ACHN (cell line): Measurements from ENCODE around the gene ADGRG4.

Source experiments
- DNase-seq: peaks from one replicate; pipeline ENCODE4 v3.0.0-alpha.2; 2015
- in situ Hi-C: cut with HindIII; loops from 2 replicates; pipeline ENCODE4 v1.10.0; 2017; ENCODE audit warnings: low sequenced_read_pairs, low pct_ligation_motif_present, low pct_unique_long_range_greater_than_20kb

Gene ADGRG4

DNA sequence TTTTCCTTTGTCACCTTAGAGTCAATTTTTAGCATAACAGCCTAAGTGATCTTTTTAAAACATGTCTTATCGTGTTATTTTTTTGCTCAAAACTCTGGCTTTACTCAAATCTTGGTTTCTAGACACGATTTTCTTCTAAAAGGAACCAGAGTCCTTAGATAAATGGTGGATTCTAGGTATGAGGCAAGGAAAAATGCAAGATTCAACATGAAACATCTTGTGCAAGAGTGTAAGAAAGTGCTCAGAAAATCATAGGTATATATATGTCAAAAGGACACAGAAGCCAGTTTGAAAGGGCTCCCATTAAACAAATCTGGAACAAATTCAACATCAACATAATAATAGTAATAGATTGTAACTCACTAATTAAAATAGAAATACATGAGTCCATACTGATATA lies 8.1 kb upstream of the ADGRG4 start:
- in situ Hi-C loops, result no loop called here
- no peak for DNase-seq

DNA sequence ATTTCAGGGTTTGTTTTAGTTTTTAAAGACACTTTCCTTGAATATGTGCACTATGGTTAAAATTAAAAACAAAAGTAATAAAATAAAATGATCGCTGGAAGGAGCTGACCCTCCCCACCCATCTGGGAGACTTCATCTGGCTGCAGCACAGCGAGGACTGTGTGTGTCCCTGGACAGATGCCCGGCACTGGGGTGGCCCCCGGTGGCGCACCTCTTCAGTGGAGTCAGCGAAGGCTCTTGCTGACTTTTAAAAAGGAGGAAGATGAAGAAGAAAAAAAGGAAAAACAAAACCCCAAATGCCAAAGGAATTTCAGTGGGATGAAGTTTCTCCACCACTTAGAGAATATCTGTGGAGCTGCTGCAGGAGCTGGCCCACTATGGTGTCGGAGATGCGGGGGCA lies 5.4 kb upstream of the ADGRG4 start:
- in situ Hi-C loops, result no loop called here
- no peak for DNase-seq

DNA sequence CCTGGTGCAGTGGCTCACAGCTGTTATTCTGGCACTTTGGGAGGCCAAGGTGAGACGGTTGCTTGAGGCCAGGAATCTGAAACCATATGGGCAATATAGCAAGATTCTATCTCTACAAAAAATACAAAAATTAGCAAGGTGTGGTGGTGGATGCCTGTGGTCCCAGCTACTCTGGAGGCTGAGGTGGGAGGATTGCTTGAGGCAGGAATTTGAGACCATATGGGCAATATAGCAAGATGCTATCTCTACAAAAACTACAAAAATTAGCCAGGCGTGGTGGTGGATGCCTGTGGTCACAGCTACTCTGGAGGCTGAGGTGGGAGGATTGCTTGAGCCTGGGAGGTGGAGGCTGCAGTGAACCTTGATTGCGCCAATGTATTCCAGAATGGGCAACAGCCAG lies 2.3 kb downstream of the ADGRG4 start:
- in situ Hi-C loops, result no loop called here
- no peak for DNase-seq

DNA sequence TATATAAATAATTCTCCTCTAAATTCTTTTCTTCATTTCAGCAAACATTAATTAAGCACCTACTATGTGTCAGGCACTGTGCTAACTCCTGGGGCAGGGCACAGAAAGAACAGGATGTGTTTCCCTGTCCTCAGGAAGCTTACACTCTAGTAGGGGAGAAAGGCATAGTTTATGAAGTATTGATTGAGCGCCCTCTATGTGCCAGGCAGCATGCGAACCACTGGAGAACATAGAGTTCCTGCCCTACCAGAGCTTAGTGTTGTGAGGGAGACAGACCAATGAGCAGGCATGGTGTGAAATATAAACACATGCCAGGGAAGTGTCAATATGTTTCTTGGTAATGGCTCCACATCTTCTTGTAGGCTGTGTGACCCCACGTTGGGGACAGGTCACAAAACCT lies 3.7 kb downstream of the ADGRG4 start:
- in situ Hi-C loops, result no loop called here
- no peak for DNase-seq

DNA sequence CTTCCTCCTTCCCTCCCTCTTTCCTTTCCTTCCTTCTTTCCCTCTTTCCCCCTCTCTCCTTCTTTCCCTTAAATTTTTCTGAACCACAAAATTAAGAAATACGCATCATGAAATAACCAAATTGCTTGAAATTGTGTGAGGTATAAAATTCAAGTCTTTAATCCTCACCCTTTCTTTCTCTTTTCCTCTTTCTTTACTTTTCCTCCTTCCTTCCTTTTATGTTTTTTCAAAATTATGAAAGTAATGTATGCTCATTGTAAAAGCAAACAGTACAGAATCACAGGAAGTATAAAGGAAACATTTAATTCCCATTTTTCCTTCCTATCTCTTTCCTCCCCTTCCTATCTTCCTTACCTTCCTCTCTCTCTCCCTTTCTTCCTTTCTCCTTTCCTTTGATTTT lies 5.4 kb downstream of the ADGRG4 start:
- no peak for DNase-seq
- in situ Hi-C loops, result no loop called here

DNA sequence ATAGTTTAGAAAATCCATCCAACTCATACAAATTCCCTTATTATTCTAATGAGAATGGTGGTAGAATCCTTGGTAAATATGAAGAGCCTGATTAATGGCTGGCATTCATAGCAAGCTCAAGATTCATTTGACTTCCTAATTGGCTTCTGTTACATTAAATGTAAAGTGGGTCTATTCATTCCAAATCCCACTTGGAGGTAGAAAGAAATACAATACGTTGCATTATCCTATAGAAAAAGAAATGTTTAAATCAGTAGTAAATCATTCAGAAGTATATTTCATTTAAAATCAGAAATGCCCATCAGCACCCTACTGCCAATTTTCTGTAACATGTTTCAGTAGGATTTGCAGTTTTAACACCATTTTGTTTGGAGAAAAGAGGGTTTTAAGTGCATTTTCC lies 6.7 kb downstream of the ADGRG4 start:
- in situ Hi-C loops, result no loop called here
- no peak for DNase-seq

DNA sequence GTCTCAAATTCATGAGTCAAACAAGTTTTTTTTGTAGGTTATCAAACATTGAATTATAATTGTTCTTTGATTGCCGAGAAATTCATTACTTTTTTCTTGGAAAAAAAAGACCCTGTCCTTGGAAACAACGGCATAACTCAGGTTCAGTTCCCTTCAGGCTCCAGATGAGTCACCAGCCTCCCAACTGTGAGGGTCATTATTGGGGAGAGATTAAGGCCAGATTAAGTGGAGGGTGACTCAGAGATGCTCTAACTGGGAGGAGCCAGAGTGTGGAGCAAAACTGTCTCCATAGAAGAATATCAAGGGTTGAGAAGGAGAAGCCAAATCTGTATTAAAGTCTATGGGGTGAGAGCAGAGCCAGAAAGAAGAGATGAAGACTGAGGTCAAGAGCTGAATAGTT lies 9.6 kb downstream of the ADGRG4 start:
- in situ Hi-C loops, result no loop called here

DNA sequence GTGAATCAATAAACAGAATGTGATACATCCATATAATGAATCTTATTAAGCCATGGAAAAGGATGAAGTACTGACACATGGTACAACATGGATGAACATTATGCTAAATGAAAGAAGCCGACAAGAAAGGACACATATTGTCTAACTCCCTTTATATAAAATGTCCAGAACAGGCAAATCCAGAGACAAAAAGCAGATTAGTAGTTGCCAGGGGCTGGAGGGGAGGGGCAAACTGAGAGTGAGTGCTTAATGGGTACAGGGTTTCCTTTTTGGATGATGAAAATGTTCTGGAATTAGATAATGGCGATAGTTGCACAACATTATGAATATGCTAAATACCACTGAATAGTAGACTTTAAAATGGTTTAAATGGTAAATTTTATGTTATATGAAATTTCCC lies 17.4 kb downstream of the ADGRG4 start:
- in situ Hi-C loops, result no loop called here
- no peak for DNase-seq

More for the DNA sequence above, 9.6 kb downstream of the ADGRG4 start:
- no peak for DNase-seq

DNA sequence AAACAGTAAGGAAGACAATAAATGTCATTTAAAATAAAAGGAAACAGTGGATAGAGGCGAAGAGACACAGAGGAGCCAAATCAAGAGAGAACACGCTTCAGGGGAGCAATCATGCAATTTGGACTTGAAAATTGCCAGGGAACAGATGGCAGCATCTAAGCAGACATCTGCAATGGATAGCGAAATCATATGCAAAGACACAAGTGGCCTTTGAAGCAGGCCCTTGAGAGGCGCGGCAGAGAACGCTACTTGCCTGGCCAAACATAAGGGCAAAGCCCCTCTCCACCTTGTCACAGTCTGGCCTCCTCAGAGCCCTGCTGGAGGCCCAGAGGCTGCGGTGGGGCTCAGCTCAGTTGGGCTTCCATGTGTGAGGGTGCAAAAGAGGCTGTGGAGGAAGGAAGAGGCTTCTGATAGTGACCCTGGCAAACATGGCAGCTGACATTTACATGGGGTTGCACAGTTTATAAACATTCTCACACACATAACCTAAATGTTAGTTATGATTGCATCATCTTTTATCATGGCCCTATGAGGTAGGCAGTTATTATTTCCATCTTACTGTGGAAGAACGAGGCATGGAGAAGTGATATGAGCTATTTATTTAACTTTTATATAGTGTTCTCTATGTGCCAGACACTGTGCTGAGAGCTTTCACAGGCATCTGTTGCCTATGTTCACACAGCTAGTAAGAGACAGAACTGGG lies 18.3 kb downstream of the ADGRG4 start:
- DNase-seq, result no peak
- in situ Hi-C loops, result no loop called here

DNA sequence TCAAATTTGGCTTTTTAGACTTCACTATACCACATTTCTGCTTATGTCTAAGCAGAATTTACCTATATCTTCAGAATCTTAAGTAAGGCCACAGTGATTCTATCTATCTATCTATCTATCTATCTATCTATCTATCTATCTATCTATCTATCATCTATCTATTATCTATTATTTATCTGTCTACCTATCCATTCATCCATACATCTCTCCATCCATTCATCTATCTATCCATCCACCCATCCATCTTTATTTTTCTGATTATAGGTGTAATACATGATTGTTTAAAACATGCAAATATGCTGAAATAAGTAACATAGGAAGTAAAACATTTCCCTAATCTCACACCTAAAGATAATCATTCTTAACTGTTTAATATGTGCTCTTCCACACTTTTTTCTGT lies 18.8 kb downstream of the ADGRG4 start:
- DNase-seq, result no peak
- in situ Hi-C loops, result no loop called here

DNA sequence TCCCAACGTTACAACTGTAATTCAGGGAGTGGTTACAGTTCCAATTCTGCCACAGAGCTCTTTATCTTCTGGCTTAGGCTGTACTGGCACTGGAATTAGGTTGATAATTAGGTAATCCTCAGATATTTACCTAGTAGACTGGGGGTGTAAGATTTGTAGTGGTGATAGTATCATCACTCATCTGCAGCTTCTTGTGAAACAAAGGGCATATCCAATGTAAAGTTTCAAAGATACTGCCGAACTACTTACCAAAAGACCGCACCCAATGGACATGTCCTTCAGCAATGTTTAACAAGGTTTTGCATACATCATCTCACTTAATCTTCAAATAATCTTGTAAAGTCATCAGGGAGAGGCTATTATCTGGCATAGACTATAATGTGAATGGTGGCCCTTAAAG lies 20.8 kb downstream of the ADGRG4 start:
- in situ Hi-C loops, result no loop called here
- no peak for DNase-seq

DNA sequence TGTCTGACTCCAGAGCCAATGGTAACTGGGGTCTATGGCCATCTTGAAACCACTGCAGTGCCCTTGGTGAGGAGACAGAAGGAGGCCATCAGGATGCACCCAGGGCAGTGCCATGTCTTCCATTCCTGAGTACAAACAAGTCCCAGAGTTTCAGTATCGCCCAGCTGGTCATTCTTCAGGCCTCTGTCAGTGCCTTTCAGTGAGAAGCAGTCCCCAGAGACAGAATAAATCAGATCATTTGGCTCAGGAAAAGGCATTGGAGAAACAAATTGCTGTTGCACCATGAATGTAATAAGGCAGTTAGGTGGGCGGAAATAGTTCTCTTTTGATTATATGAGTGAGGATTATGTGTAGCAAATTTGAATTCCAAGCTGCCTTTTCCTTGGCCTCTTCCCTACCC lies 21.3 kb downstream of the ADGRG4 start:
- in situ Hi-C loops, result no loop called here
- no peak for DNase-seq

DNA sequence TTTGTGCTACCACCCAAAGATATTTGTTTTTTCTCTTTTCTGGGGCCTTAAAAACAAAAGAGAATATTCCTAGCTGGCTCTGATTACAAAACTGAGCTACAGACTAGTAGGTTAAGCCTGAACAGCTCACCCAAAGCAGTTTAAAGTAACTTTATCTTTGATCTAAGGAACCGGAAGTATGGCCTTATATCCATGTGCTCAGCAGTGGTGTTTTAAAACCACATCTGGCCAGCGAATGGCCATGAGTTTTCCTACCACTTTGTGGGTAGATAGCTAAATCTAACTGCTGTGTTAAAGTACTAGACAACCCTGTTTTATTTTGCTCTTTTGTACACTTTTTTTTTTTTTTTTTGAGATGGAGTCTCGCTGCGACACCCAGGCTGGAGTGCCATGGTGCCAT lies 24.6 kb downstream of the ADGRG4 start:
- DNase-seq, result no peak
- in situ Hi-C loops, result no loop called here

DNA sequence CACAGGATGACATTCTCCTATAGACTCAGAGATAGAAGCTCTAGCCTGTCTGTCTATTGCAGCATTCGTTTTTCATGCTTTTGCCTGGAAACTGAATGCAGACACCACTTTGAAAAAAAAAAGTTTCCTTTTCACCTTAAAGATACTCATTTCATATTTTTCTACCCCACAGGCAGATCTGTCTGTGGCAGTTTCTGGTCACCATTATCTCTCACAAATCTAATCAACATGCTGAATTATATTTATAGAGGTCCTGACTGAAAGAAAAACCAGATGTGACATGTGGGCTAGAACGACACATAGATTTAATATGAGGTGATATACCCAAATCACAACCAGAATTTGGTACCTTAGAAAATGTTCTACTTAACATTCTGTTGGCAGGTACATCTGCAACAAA lies 28.2 kb downstream of the ADGRG4 start:
- in situ Hi-C loops, result no loop called here
- DNase-seq, result no peak

DNA sequence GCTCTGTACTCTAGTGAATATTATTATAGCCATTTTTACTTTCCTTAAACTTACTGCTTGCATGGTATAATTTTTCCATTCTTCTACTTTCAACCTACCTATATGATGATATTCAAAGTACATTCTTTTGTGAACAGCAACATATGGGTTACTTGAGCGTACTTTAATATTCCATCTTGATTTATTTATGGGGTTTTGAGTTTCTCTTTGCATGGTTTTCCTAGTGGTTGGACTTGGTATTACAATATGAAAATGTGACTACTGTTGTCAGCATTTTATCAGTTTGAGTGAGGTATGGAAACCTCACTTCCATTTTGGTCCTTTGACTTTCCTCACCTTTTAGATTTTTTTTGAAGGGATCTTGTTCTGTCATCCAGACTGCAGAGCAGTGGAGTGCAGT lies 35.9 kb downstream of the ADGRG4 start:
- peak; percentile 2 for DNase-seq
- in situ Hi-C loops, result no loop called here

DNA sequence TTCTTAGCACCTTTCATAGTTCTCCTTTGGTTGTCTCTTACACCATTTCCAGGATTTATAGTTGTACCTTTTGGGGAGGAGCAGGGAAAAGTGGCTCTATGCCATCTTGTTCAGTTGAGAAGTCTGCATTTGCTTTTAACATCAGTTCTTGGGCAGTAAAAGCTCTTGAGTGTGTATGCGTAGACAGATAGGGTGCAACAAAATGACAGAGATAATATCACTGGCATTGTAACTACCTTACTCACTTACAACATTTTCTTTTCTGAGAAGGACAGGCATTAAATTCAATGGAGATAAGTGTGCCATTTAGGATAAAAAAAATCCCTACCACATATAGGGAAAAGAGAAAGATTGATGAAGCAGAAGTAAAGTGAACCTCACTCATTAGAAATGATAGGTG lies 38.9 kb downstream of the ADGRG4 start:
- no peak for DNase-seq
- in situ Hi-C loops, result no loop called here

DNA sequence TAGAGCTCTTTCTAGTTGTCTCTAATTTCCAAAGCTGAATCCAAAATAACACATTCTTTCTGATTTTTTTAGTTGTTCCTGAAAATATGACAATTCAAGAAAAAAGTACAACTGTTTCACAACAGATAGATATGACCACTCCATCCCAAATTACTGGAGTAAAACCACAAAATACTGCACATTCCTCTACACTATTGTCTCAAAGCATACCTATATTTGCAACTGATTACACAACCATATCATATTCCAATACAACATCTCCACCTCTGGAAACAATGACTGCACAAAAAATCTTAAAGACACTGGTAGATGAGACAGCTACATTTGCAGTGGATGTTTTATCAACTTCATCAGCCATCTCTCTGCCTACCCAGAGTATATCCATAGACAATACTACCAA lies 43.6 kb downstream of the ADGRG4 start:
- in situ Hi-C loops, result no loop called here
- no peak for DNase-seq

DNA sequence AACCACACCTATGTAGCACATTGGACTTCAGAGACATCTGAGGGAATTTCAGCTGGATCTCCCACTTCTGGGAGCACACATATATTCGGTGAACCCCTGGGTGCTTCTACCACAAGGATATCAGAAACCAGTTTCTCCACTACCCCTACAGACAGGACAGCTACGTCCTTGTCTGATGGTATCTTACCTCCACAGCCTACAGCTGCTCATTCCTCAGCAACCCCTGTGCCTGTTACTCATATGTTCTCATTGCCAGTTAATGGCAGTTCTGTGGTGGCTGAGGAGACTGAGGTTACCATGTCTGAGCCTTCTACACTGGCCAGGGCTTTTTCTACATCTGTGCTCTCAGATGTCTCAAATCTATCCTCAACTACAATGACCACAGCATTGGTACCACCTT lies 45.7 kb downstream of the ADGRG4 start:
- in situ Hi-C loops, result no loop called here

DNA sequence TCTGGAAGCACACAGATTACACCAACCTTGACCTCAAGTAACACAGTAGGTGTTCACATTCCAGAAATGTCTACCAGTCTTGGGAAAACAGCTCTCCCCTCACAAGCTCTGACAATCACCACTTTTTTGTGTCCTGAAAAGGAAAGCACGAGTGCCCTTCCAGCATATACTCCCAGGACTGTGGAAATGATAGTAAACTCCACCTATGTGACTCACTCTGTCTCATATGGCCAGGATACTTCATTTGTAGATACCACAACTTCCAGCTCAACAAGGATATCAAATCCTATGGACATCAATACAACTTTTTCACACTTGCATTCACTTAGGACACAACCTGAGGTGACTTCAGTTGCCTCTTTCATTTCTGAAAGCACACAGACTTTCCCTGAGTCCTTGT lies 46.9 kb downstream of the ADGRG4 start:
- DNase-seq, result no peak
- in situ Hi-C loops, result no loop called here

More for the DNA sequence above, 45.7 kb downstream of the ADGRG4 start:
- DNase-seq, result no peak

DNA sequence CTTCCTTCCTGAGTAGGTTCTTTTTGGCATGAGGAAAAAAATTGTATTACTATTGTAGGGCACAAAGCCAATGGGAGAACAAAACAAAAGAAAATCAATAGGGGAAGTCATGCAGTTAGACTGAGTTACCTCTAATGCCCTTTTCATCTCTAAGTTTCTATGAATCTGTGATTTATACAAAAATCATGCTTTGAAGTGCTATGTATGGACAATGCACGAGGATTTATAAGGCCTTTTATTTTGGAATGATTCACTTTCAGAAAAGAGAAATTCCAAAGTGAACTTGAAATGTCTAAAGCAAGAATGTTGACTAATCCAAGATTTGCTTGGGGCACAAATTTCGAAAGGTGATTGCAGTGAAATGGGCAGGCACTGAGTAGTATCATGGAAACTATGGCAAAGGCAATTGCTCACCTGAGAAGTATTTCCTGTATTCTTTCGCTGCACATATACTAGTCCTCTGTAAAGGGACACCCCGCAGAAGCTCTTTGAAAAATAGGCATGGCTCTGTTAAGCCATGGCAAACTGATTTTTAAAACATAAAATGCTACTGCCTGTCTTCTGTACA lies 52.8 kb downstream of the ADGRG4 start:
- no peak for DNase-seq
- in situ Hi-C loops, result no loop called here

DNA sequence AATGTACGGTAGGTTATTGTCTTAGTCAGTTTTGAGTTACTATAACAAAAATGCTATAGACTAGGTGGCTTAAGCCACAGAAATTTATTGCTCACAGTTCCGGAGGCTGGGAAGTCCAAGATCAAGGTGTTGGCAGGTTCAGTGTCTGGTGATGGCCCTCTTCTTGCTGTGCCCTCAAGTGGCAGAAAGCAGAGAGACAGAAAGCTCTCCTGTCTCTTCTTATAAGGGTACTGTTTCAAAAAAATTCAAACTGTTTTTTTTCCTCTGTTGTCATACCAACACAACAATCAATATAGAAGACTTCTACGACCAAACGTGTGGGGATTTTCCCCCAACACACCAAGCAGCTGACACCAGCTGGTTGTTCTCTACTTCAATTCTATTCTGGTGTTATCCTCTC lies 53.4 kb downstream of the ADGRG4 start:
- in situ Hi-C loops, result no loop called here
- no peak for DNase-seq
